Thoracic aorta (tissue), 2 donors: Measurements from ENCODE around the gene ARHGAP25. TPM values are rescaled to one million over a fixed set of nuclear protein-coding genes. Genes with fewer than 3 reads are reported as not detected.

Experiments used
- ATAC-seq: fragments of 150-250 bp; one replicate; pipeline ENCODE4 v1.8.0; 2017; ENCODE audit warnings: low read depth; ENCODE audit not compliant: insufficient number of reproducible peaks, low FRiP score
- DNase-seq: peaks from one replicate; pipeline ENCODE4 v3.0.0-alpha.2; 2020; ENCODE audit warnings: low spot score
- H3K27ac ChIP-seq, 2 donors: fragments of 200-600 bp; sonication (generic); 1 replicate in 1 of 2; 2 replicates in 1 of 2; pipeline ENCODE4 v1.5.1; 2016; ENCODE audit warnings: mild to moderate bottlenecking in 2 of 2, moderate library complexity in 2 of 2
- H3K27me3 ChIP-seq: fragments of 200-600 bp; sonication (generic); replicated peaks from 2 replicates; pipeline ENCODE4 v1.6.0; 2016; ENCODE audit warnings: mild to moderate bottlenecking; ENCODE audit not compliant: insufficient read depth
- H3K36me3 ChIP-seq: fragments of 200-600 bp; sonication (generic); one replicate; pipeline ENCODE4 v1.5.1; 2016
- H3K4me1 ChIP-seq, 2 donors: fragments of 200-600 bp; sonication (generic); 1 replicate in 1 of 2; 2 replicates in 1 of 2; pipeline versions ENCODE4 v1.5.1 to v1.6.0; 2016; ENCODE audit warnings: low read depth in 2 of 2, mild to moderate bottlenecking in 1 of 2; ENCODE audit not compliant: control insufficient read depth in 1 of 2
- H3K4me3 ChIP-seq: fragments of 200-600 bp; sonication (generic); 2 replicates; pipeline ENCODE4 v1.5.1; 2016; ENCODE audit warnings: mild to moderate bottlenecking
- H3K9me3 ChIP-seq: fragments of 200-600 bp; sonication (generic); 2 replicates; pipeline ENCODE4 v1.5.1; 2016
- total RNA-seq, 2 donors: library from RNA; depleted of rRNA; stranded (reverse); fragments of >200 nt; gene quantifications; one replicate each; pipeline versions ENCODE4 v1.1.0 to v1.2.3, GENCODE V29; 2016
- TF ChIP-seq, protein P1 (sequence below): fragments of 200-600 bp; sonication (generic); IDR thresholded peaks from one replicate; pipeline ENCODE4 v1.5.1; 2019; ENCODE audit warnings: antibody characterized with exemption

Gene ARHGAP25
- total RNA-seq, 2 donors from 2014 or later, result 10.8 to 14.5 TPM

- ATAC-seq, result no peak
- Histone ChIP-seq H3K27me3 (no peaks in the 10 kb centered on the region), H3K4me1 (peaks cover 3 to 4% of the 10 kb centered on the region in 2 donors), H3K9me3 (no peaks in the 10 kb centered on the region), H3K36me3 (no peaks in the 10 kb centered on the region), H3K4me3 (no peak overlapping the region), H3K27ac (no peak overlapping the region)
- DNase-seq, result no peak
- TF ChIP-seq, protein P1, sequence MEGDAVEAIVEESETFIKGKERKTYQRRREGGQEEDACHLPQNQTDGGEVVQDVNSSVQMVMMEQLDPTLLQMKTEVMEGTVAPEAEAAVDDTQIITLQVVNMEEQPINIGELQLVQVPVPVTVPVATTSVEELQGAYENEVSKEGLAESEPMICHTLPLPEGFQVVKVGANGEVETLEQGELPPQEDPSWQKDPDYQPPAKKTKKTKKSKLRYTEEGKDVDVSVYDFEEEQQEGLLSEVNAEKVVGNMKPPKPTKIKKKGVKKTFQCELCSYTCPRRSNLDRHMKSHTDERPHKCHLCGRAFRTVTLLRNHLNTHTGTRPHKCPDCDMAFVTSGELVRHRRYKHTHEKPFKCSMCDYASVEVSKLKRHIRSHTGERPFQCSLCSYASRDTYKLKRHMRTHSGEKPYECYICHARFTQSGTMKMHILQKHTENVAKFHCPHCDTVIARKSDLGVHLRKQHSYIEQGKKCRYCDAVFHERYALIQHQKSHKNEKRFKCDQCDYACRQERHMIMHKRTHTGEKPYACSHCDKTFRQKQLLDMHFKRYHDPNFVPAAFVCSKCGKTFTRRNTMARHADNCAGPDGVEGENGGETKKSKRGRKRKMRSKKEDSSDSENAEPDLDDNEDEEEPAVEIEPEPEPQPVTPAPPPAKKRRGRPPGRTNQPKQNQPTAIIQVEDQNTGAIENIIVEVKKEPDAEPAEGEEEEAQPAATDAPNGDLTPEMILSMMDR, result no peak
These were observed 23.9 kb upstream of the ARHGAP25 start for GRCh38 chr2:68710756-68711155.

DNA sequence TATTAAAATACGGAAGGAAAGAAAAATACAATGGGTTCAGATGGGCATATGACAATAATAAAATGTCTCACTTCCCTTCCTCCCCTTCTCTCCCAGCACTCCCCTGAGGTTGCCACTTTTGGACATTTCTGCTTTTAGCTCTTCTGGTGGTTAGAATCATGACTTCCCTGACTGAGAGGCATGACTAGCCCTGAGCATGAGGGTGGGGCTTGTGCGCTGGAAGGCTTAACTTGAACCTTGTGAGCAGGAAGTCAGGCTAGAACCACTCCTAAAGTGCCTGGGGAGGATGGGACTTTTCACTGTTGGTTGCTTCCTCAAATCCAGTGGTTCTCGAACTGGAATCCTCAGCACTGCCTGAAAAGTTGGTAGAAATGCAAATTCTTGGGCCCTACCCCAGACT, 19.7 kb upstream of the ARHGAP25 start:
- Histone ChIP-seq H3K4me3 (no peak overlapping the region), H3K4me1 (peaks cover 0 to 3% of the 10 kb centered on the region in 2 donors), H3K9me3 (no peaks in the 10 kb centered on the region), H3K27me3 (no peaks in the 10 kb centered on the region), H3K27ac (no peak overlapping the region), H3K36me3 (no peaks in the 10 kb centered on the region)
- TF ChIP-seq, protein P1, result no peak
- ATAC-seq, result no peak
- no peak for DNase-seq

DNA sequence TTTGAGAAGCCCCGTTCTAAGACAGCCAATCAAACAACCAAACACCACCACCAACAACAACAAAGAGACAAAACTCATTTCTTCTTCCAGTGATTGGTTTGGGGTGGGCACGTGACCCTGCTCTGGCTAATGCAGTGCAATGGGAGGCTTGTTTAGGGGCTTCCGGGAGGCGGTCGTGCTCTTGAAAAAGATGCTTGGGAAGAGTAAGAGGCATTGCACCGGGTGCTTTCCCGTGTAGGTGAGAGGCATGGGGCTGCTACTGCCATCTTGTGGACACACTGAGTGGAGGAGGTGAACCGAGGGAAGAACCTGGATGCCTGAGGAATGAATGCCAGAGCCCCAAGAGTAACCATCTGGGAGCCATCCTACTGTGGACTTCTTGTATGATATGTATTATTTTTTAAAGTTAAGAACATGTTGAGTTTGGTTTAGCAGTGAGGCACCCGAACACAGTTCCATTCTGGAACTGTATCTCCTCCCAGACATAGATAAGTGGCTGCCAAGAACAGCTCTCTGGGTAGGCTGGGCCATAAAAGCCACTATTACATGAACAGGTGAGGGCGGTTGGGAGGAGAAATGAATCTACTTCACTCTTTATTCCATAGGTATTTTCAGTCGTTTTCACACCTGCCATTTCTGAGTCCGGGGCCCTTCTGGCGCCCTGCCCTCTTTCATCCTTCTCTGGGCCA, 19.1 kb upstream of the ARHGAP25 start:
- ATAC-seq (no peak), DNase-seq (no peak)
- H3K27ac ChIP-seq, result no peak overlapping the region
- peaks cover 0 to 3% of the 10 kb centered on the region in 2 donors for H3K4me1 ChIP-seq
- H3K4me3 ChIP-seq, result no peak overlapping the region
- no peaks in the 10 kb centered on the region for H3K9me3 ChIP-seq
- TF ChIP-seq, protein P1, result peak; percentile 47
- no peaks in the 10 kb centered on the region for H3K27me3 ChIP-seq
- H3K36me3 ChIP-seq, result no peaks in the 10 kb centered on the region

DNA sequence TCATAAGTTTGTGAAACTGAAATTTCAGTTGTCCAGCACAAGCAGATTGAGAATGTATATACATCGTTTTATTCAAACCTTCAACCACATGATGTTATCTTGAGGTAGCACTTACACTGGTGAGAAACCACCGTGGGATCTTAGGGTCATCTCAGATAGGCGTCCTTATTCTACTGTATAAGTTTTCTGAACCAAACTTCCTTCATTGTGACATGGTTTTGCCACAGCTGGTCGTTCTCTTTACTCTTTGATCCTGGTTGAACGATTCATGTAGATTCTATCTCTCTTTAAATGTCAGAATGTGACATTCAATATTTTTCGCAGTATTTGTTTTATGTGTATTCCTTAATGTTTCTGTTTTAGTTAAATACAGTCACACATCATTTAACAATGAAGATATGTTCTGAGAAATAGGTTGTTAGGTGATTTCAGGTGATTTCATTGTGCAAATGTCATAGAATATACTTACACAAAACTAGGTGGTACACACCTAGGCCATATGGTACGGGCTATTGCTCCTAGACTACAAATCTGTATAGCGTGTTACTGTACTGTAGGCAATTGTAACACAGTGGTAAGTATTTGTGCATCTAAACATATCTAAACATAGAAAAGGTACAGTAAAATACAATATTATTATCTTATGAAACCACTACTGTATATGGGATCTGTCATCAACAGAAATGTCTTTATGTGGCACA, 17.9 kb upstream of the ARHGAP25 start:
- Histone ChIP-seq H3K4me1 (peaks cover 0 to 3% of the 10 kb centered on the region in 2 donors), H3K4me3 (no peak overlapping the region), H3K9me3 (no peaks in the 10 kb centered on the region), H3K27ac (no peak overlapping the region), H3K27me3 (no peaks in the 10 kb centered on the region), H3K36me3 (no peaks in the 10 kb centered on the region)
- ATAC-seq (no peak), DNase-seq (no peak)
- TF ChIP-seq, protein P1, result no peak

GRCh38 chr2:68717305-68717661, 17.3 kb upstream of the ARHGAP25 start:
- ATAC-seq, result no peak

More at GRCh38 chr2:68717305-68717661, 17.3 kb upstream of the ARHGAP25 start:
- H3K27me3 ChIP-seq, result no peaks in the 10 kb centered on the region
- H3K36me3 ChIP-seq, result no peaks in the 10 kb centered on the region
- no peak overlapping the region for H3K4me3 ChIP-seq
- TF ChIP-seq, protein P1, result no peak
- no peak for DNase-seq
- H3K4me1 ChIP-seq, result peaks cover 0 to 3% of the 10 kb centered on the region in 2 donors
- no peaks in the 10 kb centered on the region for H3K9me3 ChIP-seq
- no peak overlapping the region for H3K27ac ChIP-seq
